Naive thymus-derived CD8-positive, alpha-beta T cell (primary cell): ENCODE results near the gene KAZN. TPM values are rescaled to one million over a fixed set of nuclear protein-coding genes. Genes with fewer than 3 reads are reported as not detected.

ENCODE experiments used
- ATAC-seq, 2 donors: fragments of 150-1000 bp; cut with Tn5 transposase in 1 of 2; sonication (Bioruptor Pico), chemical (Tn5 transposase) in 1 of 2; 1 replicate in 1 of 2; 2 replicates in 1 of 2; pipeline ENCODE4 v1.10.0; 2021; ENCODE audit warnings: mild to moderate bottlenecking in 2 of 2, moderate library complexity in 2 of 2
- POLR2A ChIA-PET: fragments of 350-600 bp; sonication (Branson Sonifier 250); formaldehyde crosslinking; loops from one replicate; lab custom pipeline; 2021; ENCODE audit warnings: antibody characterized with exemption; lab: Charles Lee
- DNase-seq, 10 donors: peaks; one replicate each; pipeline versions ENCODE4 v3.0.0 to v3.0.0-alpha.2; 2020 to 2022
- H3K27ac Mint-ChIP-seq, 10 donors: one replicate each; pipeline ENCODE4 v1.8.0; 2020 to 2022; ENCODE audit warnings: mild to moderate bottlenecking in 10 of 10, mixed read lengths in 10 of 10, moderate library complexity in 4 of 10, inconsistent platforms in 1 of 10
- H3K27me3 Mint-ChIP-seq, 5 donors: one replicate each; pipeline ENCODE4 v1.8.0; 2021 to 2022; ENCODE audit warnings: mixed read lengths in 5 of 5
- H3K36me3 Mint-ChIP-seq, 3 donors: one replicate each; pipeline ENCODE4 v1.8.0; 2020 to 2022; ENCODE audit warnings: mixed read lengths in 3 of 3, mild to moderate bottlenecking in 2 of 3, inconsistent platforms in 1 of 3
- H3K4me1 Mint-ChIP-seq, 4 donors: one replicate each; pipeline ENCODE4 v1.8.0; 2021 to 2022; ENCODE audit warnings: mixed read lengths in 4 of 4
- H3K4me3 Mint-ChIP-seq, 10 donors: one replicate each; pipeline ENCODE4 v1.8.0; 2020 to 2022; ENCODE audit warnings: mild to moderate bottlenecking in 10 of 10, mixed read lengths in 10 of 10, moderate library complexity in 6 of 10, inconsistent platforms in 1 of 10
- H3K9me3 Mint-ChIP-seq, 9 donors: one replicate each; pipeline ENCODE4 v1.8.0; 2020 to 2022; ENCODE audit warnings: mixed read lengths in 9 of 9, mild to moderate bottlenecking in 3 of 9, inconsistent platforms in 1 of 9, moderate library complexity in 1 of 9
- polyA plus RNA-seq, 3 donors: library from polyadenylated mRNA; unstranded; fragments of 300-500 nt; fragmentation: Illumina TruSeq; gene quantifications; one replicate each; pipeline ENCODE4 v1.2.3, GENCODE V29; 2021
- total RNA-seq, 8 experiments: library from RNA in 2 of 8; stranded (reverse) in 2 of 8; gene quantifications; one replicate each; pipeline ENCODE4 v1.2.3 and lab custom pipeline; 2021 to 2026

The KAZN gene
- total and polyA plus RNA-seq, 5 experiments from 2014 or later = 0.02 to 0.63 (median 0.12) TPM; not detected in 1

DNA sequence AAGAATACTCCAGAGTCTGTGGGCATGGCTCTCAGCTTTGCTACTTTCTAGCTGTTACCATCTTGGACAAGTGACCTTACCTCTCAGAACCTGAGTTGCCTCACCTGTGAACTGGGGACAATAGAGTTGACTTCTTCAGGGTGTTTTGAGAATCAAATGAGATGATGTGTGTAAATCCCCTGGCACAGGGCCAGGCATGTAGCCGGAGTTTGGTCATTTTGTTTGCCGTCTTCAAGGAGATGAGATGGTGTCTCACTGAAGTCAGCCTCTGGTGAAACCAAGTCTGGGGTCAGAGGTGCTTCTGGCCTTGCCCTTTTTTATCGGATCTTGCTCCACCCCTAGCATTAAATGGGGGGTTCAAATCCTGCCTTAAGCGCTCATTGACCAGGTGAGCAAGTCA lies 405.9 kb downstream of the KAZN start:
- Mint-ChIP-seq H3K36me3 (no peaks in the 10 kb centered on the region), H3K27ac (no peak overlapping the region), H3K27me3 (peaks cover 0 to 2% (median 0%) of the 10 kb centered on the region in 5 donors), H3K4me3 (no peak overlapping the region), H3K4me1 (no peaks in the 10 kb centered on the region), H3K9me3 (no peaks in the 10 kb centered on the region)
- ATAC-seq (no peak), DNase-seq (no peak)
- POLR2A ChIA-PET = no interaction called here

DNA sequence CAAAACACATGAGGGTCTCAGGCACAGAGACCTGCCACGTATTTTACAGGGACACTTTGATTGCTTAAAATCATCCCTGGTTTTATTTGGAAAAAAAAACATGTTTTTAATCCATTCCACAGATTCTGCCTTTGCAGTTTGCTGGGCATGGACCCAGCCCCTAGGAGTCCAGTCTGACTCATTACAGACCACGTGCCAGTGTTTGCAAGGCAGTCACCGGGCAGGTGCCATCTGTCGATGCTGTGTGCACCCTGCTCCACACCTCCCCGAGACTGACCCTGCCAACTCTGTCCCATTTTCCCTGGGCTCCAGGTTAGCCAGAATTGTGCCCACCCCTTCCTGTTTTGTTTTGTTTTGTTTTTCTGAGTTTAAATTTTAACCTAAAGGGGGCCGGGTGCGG lies 406.6 kb downstream of the KAZN start:
- Mint-ChIP-seq H3K9me3 (no peaks in the 10 kb centered on the region), H3K4me3 (no peak overlapping the region), H3K27me3 (peaks cover 0 to 3% (median 0%) of the 10 kb centered on the region in 5 donors), H3K4me1 (no peaks in the 10 kb centered on the region), H3K36me3 (no peaks in the 10 kb centered on the region), H3K27ac (no peak overlapping the region)
- ATAC-seq = no peak
- DNase-seq = no peak
- POLR2A ChIA-PET = no interaction called here

DNA sequence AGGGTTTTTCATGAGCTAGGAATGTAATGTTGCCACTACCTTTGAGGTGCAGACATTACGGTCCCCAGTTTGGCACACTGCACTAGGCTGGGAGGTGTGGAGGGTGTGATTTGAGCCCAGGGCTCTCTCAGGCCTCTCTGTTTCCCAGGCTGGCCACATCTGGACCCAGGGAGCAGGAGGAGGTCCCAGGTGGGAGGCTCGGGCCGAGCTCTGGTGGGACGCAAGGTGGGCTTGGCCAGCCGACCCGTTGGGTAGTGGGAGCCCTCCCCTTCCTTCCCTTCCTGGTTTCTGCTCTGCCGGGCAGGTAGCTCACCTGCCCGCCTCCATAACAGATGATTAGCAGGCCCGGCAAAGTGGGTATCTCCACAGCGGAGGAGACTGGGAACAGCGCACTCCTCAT lies 408.9 kb downstream of the KAZN start:
- Mint-ChIP-seq H3K27me3 (peaks cover 0 to 3% (median 2%) of the 10 kb centered on the region in 5 donors), H3K36me3 (no peaks in the 10 kb centered on the region), H3K4me1 (no peaks in the 10 kb centered on the region), H3K9me3 (no peaks in the 10 kb centered on the region), H3K4me3 (no peak overlapping the region), H3K27ac (no peak overlapping the region)
- no peak for DNase-seq
- ATAC-seq = no peak
- POLR2A ChIA-PET = no interaction called here

DNA sequence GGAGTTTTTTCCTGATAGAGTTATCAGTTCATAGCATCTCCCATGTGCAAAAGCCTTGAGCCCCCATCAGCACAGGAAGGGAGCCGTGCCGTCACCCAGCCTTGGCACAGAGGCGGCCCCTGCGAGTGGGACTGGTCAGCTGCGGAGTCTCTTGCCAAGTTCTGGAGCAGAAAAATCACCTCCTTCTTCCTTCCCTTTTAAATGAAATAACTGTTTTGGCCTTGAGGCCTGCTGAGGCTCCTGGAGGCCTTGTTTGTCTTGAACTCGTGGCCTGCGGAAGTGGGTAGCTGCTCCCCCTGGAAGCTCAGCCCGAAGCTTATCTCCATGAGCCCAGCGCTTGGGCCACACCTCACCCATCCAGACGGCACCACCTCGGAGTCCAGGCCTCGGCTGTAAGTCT lies 409.4 kb downstream of the KAZN start:
- no peaks in the 10 kb centered on the region for H3K4me1 Mint-ChIP-seq
- no peaks in the 10 kb centered on the region for H3K36me3 Mint-ChIP-seq
- H3K27me3 Mint-ChIP-seq = peaks cover 0 to 3% (median 2%) of the 10 kb centered on the region in 5 donors
- ATAC-seq (no peak), DNase-seq (no peak)
- no peak overlapping the region for H3K27ac Mint-ChIP-seq
- H3K9me3 Mint-ChIP-seq = no peaks in the 10 kb centered on the region
- POLR2A ChIA-PET = no interaction called here
- no peak overlapping the region for H3K4me3 Mint-ChIP-seq

DNA sequence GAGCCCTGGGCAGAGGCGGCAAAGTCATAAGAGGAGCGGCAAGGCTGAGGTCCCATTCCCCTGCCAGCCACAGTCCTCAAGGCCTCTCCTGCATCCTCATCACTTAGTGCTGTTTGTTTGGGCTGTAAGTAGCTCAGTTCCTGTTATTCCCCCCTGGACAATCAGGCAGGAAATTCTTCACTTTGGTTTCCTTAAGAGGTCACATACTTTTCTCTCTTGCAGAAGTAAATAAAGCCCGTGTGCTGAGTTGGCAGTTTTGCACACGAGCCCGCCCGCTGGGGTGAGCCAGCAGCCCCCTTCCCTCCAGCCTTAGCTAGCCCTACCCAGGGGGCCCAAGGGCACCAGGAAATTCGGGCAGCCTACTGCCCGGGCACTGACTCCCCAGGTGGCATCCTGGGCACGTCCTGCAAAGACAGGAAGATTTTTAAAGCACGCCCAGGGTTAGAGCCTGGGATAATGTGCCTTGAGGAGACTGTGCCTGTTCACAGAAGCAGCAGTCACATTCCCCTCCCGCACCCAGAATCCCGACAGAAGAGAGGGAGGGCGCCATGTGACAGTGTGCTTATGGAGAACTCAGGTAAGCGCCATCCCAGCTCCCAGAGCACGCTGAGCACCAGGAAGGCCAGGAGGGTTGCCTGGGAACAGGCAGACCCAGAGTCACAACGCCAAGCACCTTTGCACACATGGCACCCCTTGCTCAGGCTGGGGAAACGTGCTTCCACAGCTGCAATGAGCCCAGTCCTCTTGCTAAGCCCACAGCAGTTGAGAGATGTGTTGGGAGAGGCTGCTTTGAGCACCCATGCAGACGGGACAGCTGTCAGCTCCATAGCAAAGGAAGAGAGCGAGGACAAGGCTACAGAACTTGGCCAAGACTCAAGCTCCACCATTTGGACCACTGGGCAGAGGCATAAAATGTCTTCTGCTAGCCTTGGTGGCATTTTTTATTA lies 410.6 kb downstream of the KAZN start:
- ATAC-seq (no peak), DNase-seq (no peak)
- no peaks in the 10 kb centered on the region for H3K9me3 Mint-ChIP-seq
- no peak overlapping the region for H3K4me3 Mint-ChIP-seq
- H3K4me1 Mint-ChIP-seq = no peaks in the 10 kb centered on the region
- H3K27me3 Mint-ChIP-seq = peaks cover 0 to 7% (median 2%) of the 10 kb centered on the region in 5 donors
- POLR2A ChIA-PET = no interaction called here
- H3K36me3 Mint-ChIP-seq = no peaks in the 10 kb centered on the region
- no peak overlapping the region for H3K27ac Mint-ChIP-seq

DNA sequence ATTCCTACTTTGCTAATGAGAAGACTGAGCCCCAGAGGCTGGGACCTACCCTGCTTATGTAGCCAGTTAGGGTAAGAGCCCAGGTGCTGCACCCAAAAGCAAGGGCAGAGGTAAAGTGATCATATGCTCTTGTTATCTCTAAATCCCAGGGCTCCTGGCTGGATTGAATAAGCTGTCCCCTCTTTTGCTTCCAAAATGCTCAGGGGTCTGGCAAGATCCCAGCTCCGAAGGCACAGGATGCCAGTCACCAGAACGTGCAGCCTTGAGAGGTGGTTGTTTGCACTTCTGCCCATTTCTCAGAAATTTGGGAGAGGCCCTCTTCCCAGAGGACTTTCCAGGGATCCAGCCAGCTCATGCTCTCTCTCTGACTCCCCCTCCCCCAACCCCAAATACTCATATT lies 412.7 kb downstream of the KAZN start:
- H3K4me1 Mint-ChIP-seq = no peaks in the 10 kb centered on the region
- no peak overlapping the region for H3K4me3 Mint-ChIP-seq
- POLR2A ChIA-PET = no interaction called here
- peaks cover 0 to 11% (median 3%) of the 10 kb centered on the region in 5 donors for H3K27me3 Mint-ChIP-seq
- DNase-seq (no peak), ATAC-seq (no peak)
- H3K36me3 Mint-ChIP-seq = no peaks in the 10 kb centered on the region
- H3K9me3 Mint-ChIP-seq = no peaks in the 10 kb centered on the region
- no peak overlapping the region for H3K27ac Mint-ChIP-seq

DNA sequence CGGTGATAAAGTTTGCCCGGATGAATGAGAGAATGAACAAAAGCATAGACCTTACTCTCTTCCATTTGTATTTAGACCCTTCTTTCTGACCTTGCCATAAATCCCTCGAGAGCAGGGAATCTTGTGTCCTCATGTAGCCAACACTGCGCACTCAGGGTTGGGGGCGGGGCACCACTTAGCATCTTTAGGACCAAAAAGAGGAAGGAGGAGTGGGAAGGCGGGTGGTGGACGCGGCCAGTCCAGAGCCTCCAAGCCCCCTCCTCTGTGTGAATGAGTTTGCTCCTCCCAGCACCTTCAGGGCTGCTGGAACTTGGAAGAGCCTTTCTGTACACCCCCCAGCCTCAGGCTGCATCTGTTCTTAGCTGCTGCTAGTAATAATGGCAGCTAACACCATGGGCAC lies 413.2 kb downstream of the KAZN start:
- H3K36me3 Mint-ChIP-seq = no peaks in the 10 kb centered on the region
- no peak for ATAC-seq
- H3K27me3 Mint-ChIP-seq = peaks cover 0 to 11% (median 3%) of the 10 kb centered on the region in 5 donors
- H3K9me3 Mint-ChIP-seq = no peaks in the 10 kb centered on the region
- DNase-seq = no peak
- POLR2A ChIA-PET = no interaction called here
- no peak overlapping the region for H3K27ac Mint-ChIP-seq
- H3K4me1 Mint-ChIP-seq = no peaks in the 10 kb centered on the region
- no peak overlapping the region for H3K4me3 Mint-ChIP-seq

DNA sequence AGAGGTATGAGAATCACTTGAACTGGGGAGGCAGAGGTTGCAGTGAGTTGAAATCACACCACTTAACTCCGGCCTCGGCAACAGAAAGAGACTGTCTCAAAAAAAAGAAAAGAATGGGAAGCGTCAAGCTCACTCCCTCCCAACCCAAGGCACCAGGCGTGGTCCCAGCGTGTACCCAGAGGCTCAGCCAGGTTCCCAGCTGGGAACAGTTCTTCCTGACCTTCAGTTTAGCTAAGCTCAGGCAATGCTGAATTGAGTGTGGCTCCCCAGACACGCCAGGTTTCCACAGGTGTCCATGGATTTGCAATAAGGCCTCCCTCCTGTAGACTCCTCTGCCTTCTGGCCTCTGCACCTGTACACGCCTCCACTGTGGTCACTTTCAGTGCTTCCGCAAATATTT lies 414.3 kb downstream of the KAZN start:
- Mint-ChIP-seq H3K27me3 (peaks cover 0 to 11% (median 3%) of the 10 kb centered on the region in 5 donors), H3K4me3 (no peak overlapping the region), H3K9me3 (no peaks in the 10 kb centered on the region), H3K27ac (no peak overlapping the region), H3K4me1 (no peaks in the 10 kb centered on the region), H3K36me3 (no peaks in the 10 kb centered on the region)
- no peak for DNase-seq
- POLR2A ChIA-PET = no interaction called here
- ATAC-seq = no peak

DNA sequence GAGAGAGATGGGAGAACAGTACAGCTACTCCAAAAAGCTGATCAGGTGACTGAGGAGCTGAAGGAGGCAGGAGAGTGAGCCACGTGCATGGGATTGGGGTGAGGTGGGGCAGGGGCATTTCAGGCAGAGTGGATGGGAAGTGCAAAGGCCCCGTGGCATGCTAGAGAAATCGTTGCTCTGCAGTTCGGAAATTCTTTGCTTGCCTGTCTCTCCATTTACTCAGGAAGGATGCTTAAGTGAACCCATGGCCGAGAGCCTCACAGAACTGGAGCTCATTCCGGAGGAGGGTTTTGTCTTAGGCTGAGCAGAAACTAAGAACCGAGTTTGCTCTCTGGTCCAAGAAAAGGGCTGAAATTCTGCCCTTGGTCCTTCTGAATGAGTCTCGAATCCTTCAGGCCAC lies 415.3 kb downstream of the KAZN start:
- no peak for DNase-seq
- POLR2A ChIA-PET = no interaction called here
- H3K4me1 Mint-ChIP-seq = no peaks in the 10 kb centered on the region

DNA sequence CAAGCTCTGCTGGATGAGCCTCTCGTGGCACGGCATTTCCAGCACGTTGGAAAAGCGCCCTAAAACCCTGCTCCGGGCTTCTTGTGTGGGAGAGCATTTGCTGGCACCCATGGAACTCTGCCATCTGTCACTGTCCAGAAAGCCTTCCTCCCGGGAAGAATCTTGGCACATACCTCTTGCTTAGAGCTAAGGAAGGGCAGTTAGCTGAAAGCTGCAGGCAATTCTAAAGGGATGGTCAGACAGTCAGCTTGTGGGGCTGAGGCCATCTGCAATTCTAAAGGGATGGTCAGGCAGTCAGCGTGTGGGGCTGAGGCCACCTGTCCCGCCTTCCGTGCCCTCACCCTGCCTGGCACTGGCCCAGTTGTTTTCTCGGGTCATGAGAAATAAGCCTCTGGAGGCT lies 416.0 kb downstream of the KAZN start:
- H3K27me3 Mint-ChIP-seq = peaks cover 0 to 11% (median 3%) of the 10 kb centered on the region in 5 donors
- DNase-seq = no peak
- H3K9me3 Mint-ChIP-seq = no peaks in the 10 kb centered on the region
- POLR2A ChIA-PET = no interaction called here
- no peak for ATAC-seq
- no peak overlapping the region for H3K4me3 Mint-ChIP-seq
- H3K4me1 Mint-ChIP-seq = no peaks in the 10 kb centered on the region
- H3K27ac Mint-ChIP-seq = no peak overlapping the region
- no peaks in the 10 kb centered on the region for H3K36me3 Mint-ChIP-seq

More for the DNA sequence above, 415.3 kb downstream of the KAZN start:
- Mint-ChIP-seq H3K27me3 (peaks cover 0 to 11% (median 3%) of the 10 kb centered on the region in 5 donors), H3K4me3 (no peak overlapping the region), H3K9me3 (no peaks in the 10 kb centered on the region), H3K27ac (no peak overlapping the region), H3K36me3 (no peaks in the 10 kb centered on the region)
- no peak for ATAC-seq

DNA sequence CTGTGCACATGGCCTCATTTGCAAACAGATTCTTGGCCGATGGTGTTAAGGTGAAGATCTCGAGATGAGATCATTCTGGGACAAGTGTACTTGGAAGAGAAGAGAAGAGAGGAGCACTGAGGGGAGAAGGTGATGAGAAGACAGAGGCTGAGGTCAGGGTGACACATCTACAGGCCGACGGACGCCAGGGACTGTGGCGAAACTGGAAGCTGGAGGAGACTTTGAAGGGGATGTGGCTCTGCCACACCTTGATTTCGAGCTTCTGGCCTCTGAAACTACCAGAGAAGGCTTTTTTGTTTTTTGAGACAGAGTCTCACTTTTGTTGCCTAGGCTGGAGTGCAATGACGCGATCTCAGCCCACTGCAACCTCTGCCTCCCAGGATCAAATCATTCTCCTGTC lies 417.5 kb downstream of the KAZN start:
- ATAC-seq = no peak
- peaks cover 0 to 8% (median 1%) of the 10 kb centered on the region in 5 donors for H3K27me3 Mint-ChIP-seq
- H3K36me3 Mint-ChIP-seq = no peaks in the 10 kb centered on the region
- POLR2A ChIA-PET = no interaction called here
- no peak overlapping the region for H3K4me3 Mint-ChIP-seq
- no peak for DNase-seq
- H3K4me1 Mint-ChIP-seq = no peaks in the 10 kb centered on the region
- no peak overlapping the region for H3K27ac Mint-ChIP-seq
- no peaks in the 10 kb centered on the region for H3K9me3 Mint-ChIP-seq

DNA sequence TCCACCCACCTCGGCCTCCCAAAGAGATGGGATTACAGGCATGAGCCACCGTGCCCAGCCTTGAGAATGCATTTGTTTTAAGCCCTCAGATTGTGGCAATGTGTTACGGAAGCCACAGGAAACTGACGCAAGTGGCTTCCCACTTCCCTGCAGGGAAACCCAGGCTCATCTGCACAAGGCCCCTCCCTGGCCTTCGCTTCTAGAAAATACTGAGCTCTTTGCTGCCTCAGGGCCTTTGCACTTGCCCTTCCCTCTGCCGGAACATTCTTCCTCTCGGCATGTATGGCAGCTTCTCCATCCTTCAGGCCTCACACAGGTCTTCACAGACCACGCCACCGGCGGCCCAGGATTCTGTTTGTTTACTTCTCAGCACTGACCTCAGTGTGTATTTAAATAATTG lies 418.0 kb downstream of the KAZN start:
- Mint-ChIP-seq H3K4me1 (no peaks in the 10 kb centered on the region), H3K9me3 (no peaks in the 10 kb centered on the region), H3K36me3 (no peaks in the 10 kb centered on the region), H3K4me3 (no peak overlapping the region), H3K27me3 (peaks cover 0 to 8% (median 1%) of the 10 kb centered on the region in 5 donors), H3K27ac (no peak overlapping the region)
- DNase-seq = no peak
- POLR2A ChIA-PET = no interaction called here
- no peak for ATAC-seq

DNA sequence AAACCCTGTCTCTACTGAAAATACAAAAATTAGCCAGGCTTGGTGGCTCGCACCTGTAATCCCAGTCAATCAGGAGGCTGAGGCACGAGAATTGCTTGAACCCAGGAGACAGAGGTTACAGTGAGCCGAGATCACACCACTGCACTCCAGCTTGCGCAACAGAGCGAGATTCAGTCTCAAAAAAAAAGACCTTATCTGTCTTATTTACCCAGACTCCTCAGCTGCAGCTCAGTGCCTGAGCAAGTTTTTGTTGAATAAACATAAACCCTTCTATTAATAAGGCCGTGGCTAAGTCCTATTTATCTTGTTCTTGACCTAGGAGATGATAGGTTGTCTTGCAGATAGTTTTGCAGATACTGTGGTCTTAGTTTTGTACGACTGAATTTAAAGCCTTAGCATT lies 418.6 kb downstream of the KAZN start:
- POLR2A ChIA-PET = no interaction called here
- Mint-ChIP-seq H3K36me3 (no peaks in the 10 kb centered on the region), H3K27me3 (peaks cover 0 to 8% (median 1%) of the 10 kb centered on the region in 5 donors), H3K27ac (no peak overlapping the region), H3K4me1 (no peaks in the 10 kb centered on the region), H3K9me3 (no peaks in the 10 kb centered on the region), H3K4me3 (no peak overlapping the region)
- no peak for DNase-seq
- no peak for ATAC-seq

DNA sequence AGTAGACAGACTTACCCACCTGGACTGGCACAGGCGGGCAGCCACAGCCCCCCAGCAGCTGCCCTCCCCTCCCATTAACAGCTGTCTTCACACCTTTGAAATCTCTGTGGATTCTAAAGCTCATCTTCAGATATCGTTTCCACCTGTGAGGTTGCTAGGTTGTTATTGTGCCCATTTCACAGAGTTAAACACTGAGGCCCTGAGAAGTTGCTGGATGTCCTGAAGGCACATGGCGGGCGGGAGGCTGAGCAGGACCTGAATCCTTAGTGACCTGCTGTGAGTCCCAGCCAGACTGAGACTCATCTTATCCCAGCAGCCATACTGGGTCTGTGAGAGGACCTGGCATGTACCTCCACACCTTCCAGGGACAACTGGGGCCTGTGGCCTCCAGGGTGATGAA lies 420.3 kb downstream of the KAZN start:
- H3K4me3 Mint-ChIP-seq = no peak overlapping the region
- DNase-seq = no peak
- H3K9me3 Mint-ChIP-seq = no peaks in the 10 kb centered on the region
- no peak for ATAC-seq
- H3K27me3 Mint-ChIP-seq = peaks cover 0 to 9% (median 1%) of the 10 kb centered on the region in 5 donors
- H3K36me3 Mint-ChIP-seq = no peaks in the 10 kb centered on the region
- POLR2A ChIA-PET = no interaction called here
- no peaks in the 10 kb centered on the region for H3K4me1 Mint-ChIP-seq
- no peak overlapping the region for H3K27ac Mint-ChIP-seq
